DOHH2 (cell line): Measurements from ENCODE around the gene RBAK.

Source experiments
- EZH2phosphoT487 ChIP-seq: fragments of 200-600 bp; sonication (generic); IDR thresholded peaks from 2 replicates; pipeline ENCODE4 v1.6.1; 2017; ENCODE audit warnings: borderline replicate concordance, mild to moderate bottlenecking, antibody characterized with exemption, low read length, moderate library complexity, mixed read lengths
- TF ChIP-seq, protein P1 (sequence below): fragments of 200-600 bp; sonication (generic); IDR thresholded peaks from one replicate; pipeline ENCODE4 v1.5.1; 2014; ENCODE audit warnings: antibody characterized with exemption, mild to moderate bottlenecking, low read depth, low read length; ENCODE audit not compliant: poor library complexity, severe bottlenecking

DNA sequence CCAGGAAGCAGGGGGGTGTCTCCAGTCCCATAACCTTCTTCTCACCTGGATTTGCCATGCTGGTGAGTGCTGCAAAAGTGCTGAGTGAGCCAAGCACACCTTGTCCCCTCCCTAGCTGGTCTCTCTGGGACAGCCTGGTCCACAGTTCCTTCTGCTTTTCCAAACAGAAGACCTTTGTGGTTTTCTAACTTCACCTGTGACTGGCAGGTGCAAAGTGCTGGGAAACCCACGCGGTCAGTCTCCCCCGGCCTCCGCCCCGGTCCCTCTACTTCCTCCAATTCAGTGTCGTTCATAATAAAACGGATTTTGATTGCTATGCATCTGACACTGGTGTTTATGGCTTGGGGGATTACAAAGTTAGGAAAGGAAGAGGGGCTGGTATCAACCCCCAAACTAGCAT, 37.1 kb downstream of the RBAK start:
- TF ChIP-seq, protein P1, sequence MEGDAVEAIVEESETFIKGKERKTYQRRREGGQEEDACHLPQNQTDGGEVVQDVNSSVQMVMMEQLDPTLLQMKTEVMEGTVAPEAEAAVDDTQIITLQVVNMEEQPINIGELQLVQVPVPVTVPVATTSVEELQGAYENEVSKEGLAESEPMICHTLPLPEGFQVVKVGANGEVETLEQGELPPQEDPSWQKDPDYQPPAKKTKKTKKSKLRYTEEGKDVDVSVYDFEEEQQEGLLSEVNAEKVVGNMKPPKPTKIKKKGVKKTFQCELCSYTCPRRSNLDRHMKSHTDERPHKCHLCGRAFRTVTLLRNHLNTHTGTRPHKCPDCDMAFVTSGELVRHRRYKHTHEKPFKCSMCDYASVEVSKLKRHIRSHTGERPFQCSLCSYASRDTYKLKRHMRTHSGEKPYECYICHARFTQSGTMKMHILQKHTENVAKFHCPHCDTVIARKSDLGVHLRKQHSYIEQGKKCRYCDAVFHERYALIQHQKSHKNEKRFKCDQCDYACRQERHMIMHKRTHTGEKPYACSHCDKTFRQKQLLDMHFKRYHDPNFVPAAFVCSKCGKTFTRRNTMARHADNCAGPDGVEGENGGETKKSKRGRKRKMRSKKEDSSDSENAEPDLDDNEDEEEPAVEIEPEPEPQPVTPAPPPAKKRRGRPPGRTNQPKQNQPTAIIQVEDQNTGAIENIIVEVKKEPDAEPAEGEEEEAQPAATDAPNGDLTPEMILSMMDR, result no peak
- TF ChIP-seq EZH2phosphoT487, result no peak
